ENCODE results near the gene AVPR2.

The AVPR2 gene

GRCh38 chrX:153913701-153914100 is 9.2 kb downstream of the AVPR2 start:
- no peak for DNase-seq (ENCODE audit: low spot score)

- no peak for DNase-seq (ENCODE audit: low spot score)
These were observed 13.4 kb downstream of the AVPR2 start for GRCh38 chrX:153917869-153918268.

- DNase-seq (ENCODE audit: low spot score), result no peak
These were observed 14.8 kb downstream of the AVPR2 start for GRCh38 chrX:153919281-153919680.

- DNase-seq (ENCODE audit: low spot score), result no peak
These were observed 16.1 kb downstream of the AVPR2 start for GRCh38 chrX:153920546-153920945.

GRCh38 chrX:153921070-153921469 is 16.6 kb downstream of the AVPR2 start:
- DNase-seq (ENCODE audit: low spot score), result no peak

- DNase-seq (ENCODE audit: low spot score), result no peak
These were observed 17.3 kb downstream of the AVPR2 start for GRCh38 chrX:153921511-153922446.

GRCh38 chrX:153922932-153923857 is 18.7 kb downstream of the AVPR2 start:
- peak; percentile 31 for DNase-seq (ENCODE audit: low spot score)

- no peak for DNase-seq (ENCODE audit: low spot score)
These were observed 19.8 kb downstream of the AVPR2 start for GRCh38 chrX:153924149-153924861.

- DNase-seq (ENCODE audit: low spot score), result no peak
These were observed 20.9 kb downstream of the AVPR2 start for GRCh38 chrX:153925387-153925738.

GRCh38 chrX:153925739-153926551 is 21.5 kb downstream of the AVPR2 start, which contains the start of gene ARHGAP4:
TSS of gene ARHGAP4 (minus strand) at chrX:153926264. CDS start at chrX:153926202, 62 bp downstream.
- peak; percentile 23 for DNase-seq (ENCODE audit: low spot score)

- no peak for DNase-seq (ENCODE audit: low spot score)
These were observed 22.0 kb downstream of the AVPR2 start for GRCh38 chrX:153926552-153926857.

- no peak for DNase-seq (ENCODE audit: low spot score)
These were observed 22.6 kb downstream of the AVPR2 start for GRCh38 chrX:153926858-153927671.

- DNase-seq (ENCODE audit: low spot score), result no peak
These were observed 23.1 kb downstream of the AVPR2 start for GRCh38 chrX:153927672-153927921.

GRCh38 chrX:153927922-153928760 is 23.7 kb downstream of the AVPR2 start:
- peak; percentile 95 for DNase-seq (ENCODE audit: low spot score)

- no peak for DNase-seq (ENCODE audit: low spot score)
These were observed 24.4 kb downstream of the AVPR2 start for GRCh38 chrX:153928846-153929245.

- no peak for DNase-seq (ENCODE audit: low spot score)
These were observed 25.1 kb downstream of the AVPR2 start for GRCh38 chrX:153929576-153929975.

GRCh38 chrX:153930011-153930910 is 25.8 kb downstream of the AVPR2 start:
- DNase-seq (ENCODE audit: low spot score), result no peak

- no peak for DNase-seq (ENCODE audit: low spot score)
These were observed 26.7 kb downstream of the AVPR2 start for GRCh38 chrX:153931151-153931550.

- DNase-seq (ENCODE audit: low spot score), result no peak
These were observed 27.3 kb downstream of the AVPR2 start for GRCh38 chrX:153931748-153932147.
